Endothelial cell of umbilical vein (primary cell): ENCODE measurements around the gene HOXC13. TPM values are rescaled to one million over a fixed set of nuclear protein-coding genes. Genes with fewer than 3 reads are reported as not detected.

Experiments
- BruUV-seq: library from RNA; stranded (reverse); fragments of 400-500 nt; replicated peaks from 2 replicates; lab custom pipeline; 2021; lab: Mats Ljungman, UMichigan
- CTCF ChIA-PET: fragments of 300-600, 350-600 bp; sonication (Branson Sonifier 250); formaldehyde crosslinking; loops from one replicate; lab custom pipeline; 2021; ENCODE audit warnings: antibody characterized with exemption, inconsistent platforms; lab: Charles Lee
- POLR2A ChIA-PET: fragments of 300-600, 350-600 bp; sonication (Branson Sonifier 250); formaldehyde crosslinking; loops from one replicate; lab custom pipeline; 2021; ENCODE audit warnings: antibody characterized with exemption, inconsistent platforms; lab: Charles Lee
- DNase-seq: peaks from one replicate; pipeline ENCODE4 v3.0.0-alpha.2; 2011; ENCODE audit warnings: low read depth, low spot score
- FAIRE-seq: peaks from 2 replicates; lab custom pipeline; 2011; peaks lifted over from hg19 to GRCh38; lab: Jason Lieb, UNC
- H2AFZ ChIP-seq: 2 replicates; pipeline ENCODE4 v1.6.0; 2012; ENCODE audit warnings: low read depth, low read length, control low read depth, inconsistent platforms
- H3K27ac ChIP-seq: 2 replicates; pipeline ENCODE4 v1.5.1; 2011; ENCODE audit warnings: low read depth, mild to moderate bottlenecking, control low read depth, low read length, moderate library complexity; ENCODE audit not compliant: insufficient read depth
- H3K27me3 ChIP-seq, 2 experiments: 2 replicates each; pipeline versions ENCODE4 v1.6.0 to v1.6.1; 2011; ENCODE audit warnings: low read length in 2 of 2, mixed read lengths in 1 of 2; ENCODE audit not compliant: control insufficient read depth in 2 of 2, insufficient read depth in 2 of 2
- H3K36me3 ChIP-seq, 2 experiments: 2 replicates in 1 of 2; 3 replicates in 1 of 2; pipeline ENCODE4 v1.5.1; 2011; ENCODE audit warnings: low read length in 2 of 2, mild to moderate bottlenecking in 1 of 2, moderate library complexity in 1 of 2; ENCODE audit not compliant: control insufficient read depth in 2 of 2, insufficient read depth in 2 of 2; ENCODE audit errors: extremely low read depth in 1 of 2
- H3K4me1 ChIP-seq: 3 replicates; pipeline ENCODE4 v1.5.1; 2011; ENCODE audit warnings: mild to moderate bottlenecking, low read length; ENCODE audit not compliant: control insufficient read depth, insufficient read depth; ENCODE audit errors: extremely low read depth
- H3K4me2 ChIP-seq: 2 replicates; pipeline ENCODE4 v1.6.1; 2011; ENCODE audit warnings: low read length, control low read depth, mixed read lengths; ENCODE audit not compliant: insufficient read depth
- H3K4me3 ChIP-seq, 3 experiments: fragments of 200-600 bp in 1 of 3; sonication (generic), shearing (Covaris generic) in 1 of 3; replicated peaks in 1 of 3; 2 replicates each; pipeline ENCODE4 v1.5.1; 2011 to 2016; ENCODE audit warnings: control low read depth in 3 of 3, low read length in 3 of 3, mild to moderate bottlenecking in 2 of 3, inconsistent platforms in 1 of 3, low read depth in 1 of 3, moderate library complexity in 1 of 3; ENCODE audit not compliant: insufficient read depth in 1 of 3
- H3K79me2 ChIP-seq: 2 replicates; pipeline ENCODE4 v1.6.0; 2012; ENCODE audit warnings: low read length, inconsistent platforms; ENCODE audit not compliant: control insufficient read depth, insufficient read depth
- H3K9ac ChIP-seq: replicated peaks from 2 replicates; pipeline ENCODE3; 2011; ENCODE audit warnings: low read length, control low read depth; ENCODE audit not compliant: insufficient read depth; ENCODE audit errors: extremely low read depth
- H3K9me1 ChIP-seq: replicated peaks from 3 replicates; pipeline ENCODE4 v1.6.0; 2011; ENCODE audit warnings: mild to moderate bottlenecking, low read length; ENCODE audit not compliant: control insufficient read depth, insufficient read depth; ENCODE audit errors: extremely low read depth
- H3K9me3 ChIP-seq: replicated peaks from 2 replicates; pipeline ENCODE4 v1.5.1; 2012; ENCODE audit warnings: low read length, inconsistent platforms; ENCODE audit not compliant: control insufficient read depth, insufficient read depth
- H4K20me1 ChIP-seq: replicated peaks from 2 replicates; pipeline ENCODE3; 2011; ENCODE audit warnings: mild to moderate bottlenecking, low read length; ENCODE audit not compliant: control insufficient read depth, insufficient read depth; ENCODE audit errors: extremely low read depth
- CTCF ChIP-seq, 2 donors: IDR thresholded peaks; 1 replicate in 1 of 2; 2 replicates in 1 of 2; pipeline ENCODE4 v1.5.1; 2011; ENCODE audit warnings: low read length in 2 of 2, mild to moderate bottlenecking in 2 of 2, moderate library complexity in 2 of 2, control low read depth in 1 of 2, inconsistent platforms in 1 of 2, low read depth in 1 of 2; ENCODE audit not compliant: insufficient read depth in 1 of 2; ENCODE audit errors: extremely low read depth in 1 of 2
- EZH2 ChIP-seq: IDR thresholded peaks from 2 replicates; pipeline ENCODE4 v1.6.1; 2012; ENCODE audit warnings: borderline replicate concordance, low read depth, mild to moderate bottlenecking, moderate library complexity, low read length, inconsistent platforms; ENCODE audit not compliant: severe bottlenecking
- FOS ChIP-seq: IDR thresholded peaks from 2 replicates; pipeline ENCODE4 v1.6.1; 2011; ENCODE audit warnings: mild to moderate bottlenecking, low read length, moderate library complexity, borderline replicate concordance; ENCODE audit not compliant: insufficient read depth
- GATA2 ChIP-seq: IDR thresholded peaks from 2 replicates; pipeline ENCODE4 v1.7.0; 2011; ENCODE audit warnings: low read depth, mild to moderate bottlenecking, moderate library complexity, mixed read lengths, low read length; ENCODE audit not compliant: insufficient read length, insufficient read depth
- JUN ChIP-seq: IDR thresholded peaks from 2 replicates; pipeline ENCODE4 v1.6.1; 2011; ENCODE audit warnings: borderline replicate concordance, low read depth; ENCODE audit not compliant: insufficient read length, insufficient read depth
- MYC ChIP-seq: IDR thresholded peaks from one replicate; pipeline ENCODE4 v1.6.1; 2011; ENCODE audit warnings: mild to moderate bottlenecking, low read depth, low read length
- POLR2A ChIP-seq: IDR thresholded peaks from 2 replicates; pipeline ENCODE4 v1.6.1; 2012; ENCODE audit warnings: low read depth, mild to moderate bottlenecking, control low read depth, low read length
- POLR2AphosphoS5 ChIP-seq: IDR thresholded peaks from 2 replicates; pipeline ENCODE4 v1.6.1; 2012; ENCODE audit warnings: low read depth, mild to moderate bottlenecking, control low read depth, low read length, moderate library complexity; ENCODE audit not compliant: insufficient read depth
- dilution Hi-C: fragments of 300-500 bp; cut with MboI; formaldehyde crosslinking; loops from one replicate; pipeline ENCODE4 v1.15.0; 2019; ENCODE audit warnings: low sequenced_read_pairs; ENCODE audit not compliant: extremely low pct_ligation_motif_present
- intact Hi-C: fragments of 100-400 bp; cut with micrococcal nuclease; formaldehyde crosslinking; loops from one replicate; pipeline ENCODE4 v1.10.0; 2022
- polyA plus RNA-seq, 4 experiments: library from polyadenylated mRNA; depleted of rRNA in 3 of 4; stranded (reverse) in 3 of 4; unstranded in 1 of 4; fragments of >200 nt; gene quantifications; 2 replicates each; pipeline versions ENCODE4 v1.2.1 to v1.2.3, GENCODE V29; 2011 to 2012; ENCODE audit warnings: missing spikeins in 1 of 4
- total RNA-seq: library from RNA; stranded (reverse); gene quantifications from 2 replicates; pipeline ENCODE4 v1.2.3, GENCODE V29; 2021
- TF ChIP-seq, protein P1 (sequence below): IDR thresholded peaks from 2 replicates; pipeline ENCODE4 v1.6.1; 2011; ENCODE audit not compliant: insufficient read depth, insufficient read length

HOXC13 gene
- total and polyA plus RNA-seq, 2 donors (not counting 3 experiments of a cell fraction or from before 2014, with no cell fraction given) = not detected

GRCh38 chr12:53927220-53928029 lies 11.2 kb upstream of the HOXC13 start:
- Histone ChIP-seq H2AFZ (no peak overlapping the region), H3K79me2 (no peaks in the 10 kb centered on the region), H3K27me3 (peaks cover 80 to 89% of the 10 kb centered on the region in 2 experiments), H3K4me2 (no peak overlapping the region), H3K9me3 (no peaks in the 10 kb centered on the region), H4K20me1 (no peaks in the 10 kb centered on the region), H3K4me3 (no peak overlapping the region), H3K36me3 (no peaks in the 10 kb centered on the region), H3K9ac (no peak overlapping the region), H3K4me1 (no peaks in the 10 kb centered on the region), H3K27ac (no peak overlapping the region), H3K9me1 (no peaks in the 10 kb centered on the region)
- ChIA-PET POLR2A (interaction anchor here (0.6 kb wide), 1 partner anchor 936 kb away, joined by 5 read pairs; no protein-coding TSS in a partner anchor), CTCF (interaction anchor here (1.0 kb wide), 1 partner anchor 11 kb away, joined by 3 read pairs; the partner anchor contains the start of gene HOXC13)
- DNase-seq (no peak), FAIRE-seq (no peak)
- intact Hi-C loops (no loop called here), dilution Hi-C loops (no loop called here)
- BruUV-seq = no TSS peak
- TF ChIP-seq EZH2 (peak; percentile 91), FOS (no peak)

DNA sequence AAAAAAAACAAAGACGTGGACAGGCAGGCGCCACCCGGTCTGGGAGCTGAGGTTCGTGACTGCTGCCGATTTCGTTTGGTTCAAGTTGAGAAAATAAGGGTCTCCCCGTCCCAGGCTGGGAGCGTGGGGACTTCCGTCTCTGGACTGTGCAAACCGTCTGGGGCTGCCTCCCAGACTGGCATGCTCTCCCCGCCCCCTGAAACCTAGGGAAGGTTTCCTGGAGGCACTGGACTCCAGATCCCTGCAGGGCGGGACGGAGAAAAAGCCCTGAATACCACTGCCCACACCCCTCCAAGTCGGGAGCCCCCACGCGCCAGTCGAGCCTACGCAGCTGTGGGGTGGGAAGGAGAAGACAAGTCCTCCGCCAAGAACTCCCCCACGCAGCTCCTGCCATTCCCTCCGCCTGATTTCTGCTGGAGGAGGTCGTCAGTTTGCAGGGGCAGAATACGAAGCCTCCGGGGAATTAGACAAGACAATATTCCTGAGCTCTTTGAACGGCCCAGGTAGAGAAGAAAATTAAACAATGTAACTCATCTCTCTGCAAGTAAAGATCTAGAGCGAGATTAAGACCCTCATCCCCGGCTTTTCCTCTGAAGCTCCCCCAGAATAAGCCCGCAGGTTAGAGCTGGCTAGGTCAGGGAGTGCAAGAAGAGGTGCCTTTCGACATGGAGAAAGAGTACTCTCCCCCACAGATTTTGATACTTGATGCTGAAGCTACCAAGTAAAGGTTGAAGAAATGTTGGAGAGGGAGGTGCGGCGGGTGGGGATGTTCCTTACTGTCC lies 10.4 kb upstream of the HOXC13 start:
- H3K9me3 ChIP-seq = no peaks in the 10 kb centered on the region
- no peak overlapping the region for H3K4me2 ChIP-seq
- no peaks in the 10 kb centered on the region for H3K36me3 ChIP-seq
- ChIA-PET CTCF (interaction anchor here (1.0 kb wide), 1 partner anchor 10 kb away, joined by 3 read pairs; the partner anchor contains the start of gene HOXC13), POLR2A (no interaction called here)
- H4K20me1 ChIP-seq = no peaks in the 10 kb centered on the region
- dilution Hi-C loops (no loop called here), intact Hi-C loops (no loop called here)
- H3K9ac ChIP-seq = no peak overlapping the region
- DNase-seq (no peak), FAIRE-seq (no peak)
- H3K9me1 ChIP-seq = no peaks in the 10 kb centered on the region
- TF ChIP-seq, protein P1, sequence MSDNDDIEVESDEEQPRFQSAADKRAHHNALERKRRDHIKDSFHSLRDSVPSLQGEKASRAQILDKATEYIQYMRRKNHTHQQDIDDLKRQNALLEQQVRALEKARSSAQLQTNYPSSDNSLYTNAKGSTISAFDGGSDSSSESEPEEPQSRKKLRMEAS = no peak
- TF ChIP-seq MYC (no peak), CTCF (IDR thresholded peaks at IDR 0.05; ENCODE audit: extremely low read depth in 1 of 2, insufficient read depth in 1 of 2, low read depth in 1 of 2, low read length in 2 of 2) (no peak), GATA2 (no peak), EZH2 (no peak), FOS (no peak), POLR2AphosphoS5 (no peak), POLR2A (no peak), JUN (no peak)
- H3K4me1 ChIP-seq = no peaks in the 10 kb centered on the region
- no peak overlapping the region for H3K27ac ChIP-seq
- peaks cover 82 to 98% of the 10 kb centered on the region in 2 experiments for H3K27me3 ChIP-seq
- no peak overlapping the region for H3K4me3 ChIP-seq
- no TSS peak for BruUV-seq
- no peak overlapping the region for H2AFZ ChIP-seq
- no peaks in the 10 kb centered on the region for H3K79me2 ChIP-seq
